ENCODE measurements around the gene NUP160.
"Not testable (repeated sequence)": the region's sequence is repeated elsewhere in the genome, so short reads cannot be mapped to it uniquely, and the experiment has no call there.

NUP160 gene

DNA sequence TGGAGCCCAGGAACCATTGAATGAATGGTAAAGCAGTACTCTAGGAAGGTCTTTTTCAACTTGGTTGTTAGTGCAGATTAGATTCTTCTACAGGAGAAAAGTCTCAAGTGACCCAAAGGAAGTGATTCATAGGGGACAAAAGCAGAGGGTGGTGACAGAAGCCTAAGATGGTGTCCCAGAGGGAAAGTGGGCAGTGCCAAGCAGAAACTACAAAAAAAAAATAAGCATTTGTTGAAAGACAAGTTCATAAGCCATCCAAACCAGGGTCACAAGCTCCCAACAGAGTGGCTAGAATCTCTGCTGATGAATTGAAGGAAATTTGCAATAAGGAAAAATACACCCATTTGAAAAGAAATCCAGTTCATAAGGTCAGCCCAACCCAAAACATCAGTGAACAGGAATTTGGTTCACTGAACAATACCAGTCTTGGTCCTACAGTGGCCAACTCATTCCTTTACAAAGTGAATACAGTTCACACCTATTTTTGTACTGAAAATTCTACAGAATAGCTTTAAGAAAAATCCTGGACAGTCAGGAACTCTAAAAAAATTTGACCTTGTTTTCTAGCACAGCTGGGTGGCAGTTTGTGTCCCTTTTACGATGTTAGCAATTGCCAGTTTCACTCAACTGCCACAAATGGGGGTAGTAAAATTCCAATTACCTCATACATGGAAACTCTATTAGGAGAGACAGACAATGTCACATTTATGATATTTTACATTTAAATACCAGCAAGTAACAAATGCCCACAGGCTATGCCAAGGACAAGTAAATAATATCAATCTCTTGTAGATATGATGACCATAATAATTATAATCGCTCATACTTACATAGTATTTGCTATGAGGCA lies 21.6 kb upstream of the NUP160 start:
- Histone ChIP-seq H3K9me2 (replicated peaks; ENCODE audit: low read depth, low read length) (no peaks in the 10 kb centered on the region), H3K4me2 (ENCODE audit: low read depth, low read length, poor library complexity, severe bottlenecking) (peak overlapping the region; percentile 37), H4K20me1 (ENCODE audit: insufficient read depth, low read length, poor library complexity, severe bottlenecking) (no peaks in the 10 kb centered on the region), H3K4me1 (ENCODE audit: insufficient read depth, low read length, poor library complexity, severe bottlenecking) (peaks cover 17% of the 10 kb centered on the region), H3K9me3 (ENCODE audit: insufficient read depth, low read depth, low read length) (no peaks in the 10 kb centered on the region), H3K79me2 (ENCODE audit: insufficient read depth, low read length) (no peaks in the 10 kb centered on the region), H3K9ac (ENCODE audit: low read depth, low read length, poor library complexity, severe bottlenecking) (no peak overlapping the region), H2AFZ (ENCODE audit: low read length) (peak overlapping the region; percentile 29), H3F3A (ENCODE audit: low read depth) (no peaks in the 10 kb centered on the region), H3K4me3 (ENCODE audit: low read length, poor library complexity, severe bottlenecking) (peak overlapping the region; percentile 11), H3K36me3 (ENCODE audit: insufficient read depth, low read length) (no peaks in the 10 kb centered on the region), H3K27me3 (ENCODE audit: insufficient read depth, low read length, poor library complexity, severe bottlenecking) (no peaks in the 10 kb centered on the region)
- no peak for TF ChIP-seq EZH2phosphoT487 (IDR thresholded peaks at IDR 0.05; ENCODE audit: borderline replicate concordance)
- TF ChIP-seq, protein P1, sequence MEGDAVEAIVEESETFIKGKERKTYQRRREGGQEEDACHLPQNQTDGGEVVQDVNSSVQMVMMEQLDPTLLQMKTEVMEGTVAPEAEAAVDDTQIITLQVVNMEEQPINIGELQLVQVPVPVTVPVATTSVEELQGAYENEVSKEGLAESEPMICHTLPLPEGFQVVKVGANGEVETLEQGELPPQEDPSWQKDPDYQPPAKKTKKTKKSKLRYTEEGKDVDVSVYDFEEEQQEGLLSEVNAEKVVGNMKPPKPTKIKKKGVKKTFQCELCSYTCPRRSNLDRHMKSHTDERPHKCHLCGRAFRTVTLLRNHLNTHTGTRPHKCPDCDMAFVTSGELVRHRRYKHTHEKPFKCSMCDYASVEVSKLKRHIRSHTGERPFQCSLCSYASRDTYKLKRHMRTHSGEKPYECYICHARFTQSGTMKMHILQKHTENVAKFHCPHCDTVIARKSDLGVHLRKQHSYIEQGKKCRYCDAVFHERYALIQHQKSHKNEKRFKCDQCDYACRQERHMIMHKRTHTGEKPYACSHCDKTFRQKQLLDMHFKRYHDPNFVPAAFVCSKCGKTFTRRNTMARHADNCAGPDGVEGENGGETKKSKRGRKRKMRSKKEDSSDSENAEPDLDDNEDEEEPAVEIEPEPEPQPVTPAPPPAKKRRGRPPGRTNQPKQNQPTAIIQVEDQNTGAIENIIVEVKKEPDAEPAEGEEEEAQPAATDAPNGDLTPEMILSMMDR (conservative IDR thresholded peaks at IDR 0.05; ENCODE audit: low read length), result no peak

DNA sequence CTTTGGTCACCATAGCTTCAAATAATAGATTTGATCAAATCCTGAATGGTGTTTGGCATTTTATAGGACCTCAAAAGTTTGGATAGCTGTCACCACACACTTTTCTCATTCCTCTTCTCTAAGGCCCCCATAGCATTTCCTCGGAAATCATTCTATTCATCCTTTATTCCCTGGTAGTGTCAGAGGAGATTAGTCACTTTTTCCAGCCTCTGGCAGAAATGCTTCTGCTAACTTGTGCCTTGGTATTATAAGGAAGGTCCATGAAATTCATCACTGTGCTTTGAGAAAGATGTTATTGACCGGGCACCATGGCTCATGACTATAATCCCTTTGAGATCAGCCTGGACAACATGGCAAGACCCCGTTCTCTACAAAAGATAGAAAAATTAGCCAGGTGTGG lies 19.7 kb upstream of the NUP160 start:
- Histone ChIP-seq H3K4me2 (ENCODE audit: low read depth, low read length, poor library complexity, severe bottlenecking) (no peak overlapping the region), H3K4me3 (ENCODE audit: low read length, poor library complexity, severe bottlenecking) (no peak overlapping the region), H3K36me3 (ENCODE audit: insufficient read depth, low read length) (no peaks in the 10 kb centered on the region), H3K9me2 (replicated peaks; ENCODE audit: low read depth, low read length) (no peaks in the 10 kb centered on the region), H3K79me2 (ENCODE audit: insufficient read depth, low read length) (no peaks in the 10 kb centered on the region), H3K9me3 (ENCODE audit: insufficient read depth, low read depth, low read length) (no peaks in the 10 kb centered on the region), H3K4me1 (ENCODE audit: insufficient read depth, low read length, poor library complexity, severe bottlenecking) (peaks cover 25% of the 10 kb centered on the region), H2AFZ (ENCODE audit: low read length) (no peak overlapping the region), H3K9ac (ENCODE audit: low read depth, low read length, poor library complexity, severe bottlenecking) (no peak overlapping the region), H4K20me1 (ENCODE audit: insufficient read depth, low read length, poor library complexity, severe bottlenecking) (no peaks in the 10 kb centered on the region), H3F3A (ENCODE audit: low read depth) (no peaks in the 10 kb centered on the region), H3K27me3 (ENCODE audit: insufficient read depth, low read length, poor library complexity, severe bottlenecking) (no peaks in the 10 kb centered on the region)
- TF ChIP-seq, protein P1 (conservative IDR thresholded peaks at IDR 0.05; ENCODE audit: low read length), result no peak
- TF ChIP-seq EZH2phosphoT487 (IDR thresholded peaks at IDR 0.05; ENCODE audit: borderline replicate concordance), result no peak

DNA sequence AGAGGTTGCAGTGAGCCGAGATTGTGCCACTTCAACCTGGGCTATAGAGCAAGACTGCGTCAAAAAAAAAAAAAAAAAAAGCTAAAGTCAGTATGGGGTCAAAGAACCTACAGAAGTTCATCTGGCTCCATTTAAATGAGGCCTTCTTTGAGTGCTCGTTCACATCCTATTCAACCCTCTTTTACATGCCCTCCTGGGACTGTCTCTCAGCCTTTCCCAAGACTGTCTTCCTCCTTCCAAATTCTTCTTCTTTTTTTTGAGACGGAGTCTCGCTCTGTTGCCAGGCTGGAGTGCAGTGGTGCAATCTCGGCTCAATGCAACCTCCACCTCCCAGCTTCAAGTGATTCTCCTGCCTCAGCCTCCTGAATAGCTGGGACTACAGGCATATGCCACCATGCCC lies 18.7 kb upstream of the NUP160 start:
- H4K20me1 ChIP-seq (ENCODE audit: insufficient read depth, low read length, poor library complexity, severe bottlenecking); H3K79me2 ChIP-seq (ENCODE audit: insufficient read depth, low read length); H3K9ac ChIP-seq (ENCODE audit: low read depth, low read length, poor library complexity, severe bottlenecking); H3K9me2 ChIP-seq (replicated peaks; ENCODE audit: low read depth, low read length); H3K27me3 ChIP-seq (ENCODE audit: insufficient read depth, low read length, poor library complexity, severe bottlenecking); H3K4me2 ChIP-seq (ENCODE audit: low read depth, low read length, poor library complexity, severe bottlenecking); H2AFZ ChIP-seq (ENCODE audit: low read length); H3F3A ChIP-seq (ENCODE audit: low read depth); H3K9me3 ChIP-seq (ENCODE audit: insufficient read depth, low read depth, low read length); H3K4me3 ChIP-seq (ENCODE audit: low read length, poor library complexity, severe bottlenecking); H3K36me3 ChIP-seq (ENCODE audit: insufficient read depth, low read length): not testable (repeated sequence)
- H3K4me1 ChIP-seq (ENCODE audit: insufficient read depth, low read length, poor library complexity, severe bottlenecking), result peaks cover 27% of the 10 kb centered on the region

DNA sequence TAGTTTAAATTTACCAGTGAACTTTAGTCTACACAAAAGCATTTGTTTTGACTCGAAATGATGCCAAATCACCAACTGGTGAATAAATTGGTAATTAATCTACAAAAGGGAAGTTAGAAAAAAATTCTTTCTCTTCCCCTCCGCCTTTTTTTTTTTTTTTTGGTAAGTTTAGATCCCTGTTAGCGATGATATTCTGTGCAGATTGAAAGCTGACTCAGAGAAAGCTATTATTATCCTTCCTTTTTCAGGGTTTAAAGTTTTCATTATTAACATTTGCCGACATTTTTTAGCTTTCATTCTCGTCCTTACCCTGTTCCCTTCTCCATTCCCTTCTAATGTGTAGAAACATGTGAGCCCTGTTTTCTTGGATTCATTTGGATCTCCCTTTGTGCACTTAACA lies 16.8 kb upstream of the NUP160 start:
- Histone ChIP-seq H3K4me2 (ENCODE audit: low read depth, low read length, poor library complexity, severe bottlenecking) (no peak overlapping the region), H3K9me3 (ENCODE audit: insufficient read depth, low read depth, low read length) (no peaks in the 10 kb centered on the region), H3K79me2 (ENCODE audit: insufficient read depth, low read length) (no peaks in the 10 kb centered on the region), H3K4me3 (ENCODE audit: low read length, poor library complexity, severe bottlenecking) (no peak overlapping the region), H3K9me2 (replicated peaks; ENCODE audit: low read depth, low read length) (no peaks in the 10 kb centered on the region), H4K20me1 (ENCODE audit: insufficient read depth, low read length, poor library complexity, severe bottlenecking) (no peaks in the 10 kb centered on the region), H3K36me3 (ENCODE audit: insufficient read depth, low read length) (no peaks in the 10 kb centered on the region), H3K9ac (ENCODE audit: low read depth, low read length, poor library complexity, severe bottlenecking) (no peak overlapping the region), H3K4me1 (ENCODE audit: insufficient read depth, low read length, poor library complexity, severe bottlenecking) (peaks cover 19% of the 10 kb centered on the region), H2AFZ (ENCODE audit: low read length) (no peak overlapping the region), H3K27me3 (ENCODE audit: insufficient read depth, low read length, poor library complexity, severe bottlenecking) (no peaks in the 10 kb centered on the region), H3F3A (ENCODE audit: low read depth) (no peaks in the 10 kb centered on the region)
- TF ChIP-seq, protein P1 (conservative IDR thresholded peaks at IDR 0.05; ENCODE audit: low read length), result no peak
- TF ChIP-seq EZH2phosphoT487 (IDR thresholded peaks at IDR 0.05; ENCODE audit: borderline replicate concordance), result no peak
